Astrocyte of the cerebellum (primary cell): ENCODE data around the gene GPR84.

Experiments used
- DNase-seq: peaks from one replicate; pipeline ENCODE4 v3.0.0-alpha.2; 2011; ENCODE audit warnings: low read depth
- H3K4me3 ChIP-seq: 2 replicates; pipeline ENCODE4 v1.5.1; 2011; ENCODE audit warnings: mild to moderate bottlenecking, low read depth, low read length, moderate library complexity
- CTCF ChIP-seq: IDR thresholded peaks from 2 replicates; pipeline ENCODE4 v1.5.1; 2012; ENCODE audit warnings: low read length, low read depth, moderate library complexity, mild to moderate bottlenecking; ENCODE audit errors: missing control alignments
- in situ Hi-C: cut with HindIII; loops from 2 replicates; pipeline ENCODE4 v1.10.0; 2017; ENCODE audit warnings: low sequenced_read_pairs

GPR84 gene

GRCh38 chr12:54381136-54381535 is 16.9 kb upstream of the GPR84 start:
- no peak overlapping the region for H3K4me3 ChIP-seq
- no peak for DNase-seq
- TF ChIP-seq CTCF, result no peak
- in situ Hi-C loops, result no loop called here

GRCh38 chr12:54379398-54380201 is 15.3 kb upstream of the GPR84 start:
- H3K4me3 ChIP-seq, result peak overlapping the region; percentile 50
- in situ Hi-C loops, result no loop called here
- DNase-seq, result peak; percentile 59
- TF ChIP-seq CTCF, result peak; percentile 100

GRCh38 chr12:54378796-54379397 is 14.6 kb upstream of the GPR84 start:
- TF ChIP-seq CTCF, result no peak
- in situ Hi-C loops, result no loop called here
- DNase-seq, result no peak
- H3K4me3 ChIP-seq, result peak overlapping the region; percentile 50

- in situ Hi-C loops, result no loop called here
- DNase-seq, result no peak
- H3K4me3 ChIP-seq, result no peak overlapping the region
- no peak for TF ChIP-seq CTCF
Measured at GRCh38 chr12:54377797-54378515, 13.7 kb upstream of the GPR84 start.

GRCh38 chr12:54377007-54377406 is 12.7 kb upstream of the GPR84 start:
- no peak overlapping the region for H3K4me3 ChIP-seq
- in situ Hi-C loops, result no loop called here
- DNase-seq, result no peak
- no peak for TF ChIP-seq CTCF

- in situ Hi-C loops, result no loop called here
- TF ChIP-seq CTCF, result no peak
- no peak overlapping the region for H3K4me3 ChIP-seq
- no peak for DNase-seq
Measured at GRCh38 chr12:54376596-54376995, 12.3 kb upstream of the GPR84 start.
